Prostate gland (tissue), 2 donors: Measurements from ENCODE around the gene TMEM266. TPM values are rescaled to one million over a fixed set of nuclear protein-coding genes. Genes with fewer than 3 reads are reported as not detected.

Experiments
- DNase-seq: peaks from one replicate; pipeline ENCODE4 v3.0.0-alpha.2; 2019; ENCODE audit warnings: low spot score
- H3K27ac ChIP-seq, 2 donors: fragments of 200-600 bp; sonication (generic); 2 replicates each; pipeline ENCODE4 v1.5.1; 2017 to 2019
- H3K27me3 ChIP-seq: fragments of 200-600 bp; sonication (generic); replicated peaks from 2 replicates; pipeline ENCODE4 v1.5.1; 2019; ENCODE audit not compliant: insufficient read depth
- H3K36me3 ChIP-seq, 2 donors: fragments of 200-600 bp; sonication (generic); 1 replicate in 1 of 2; 2 replicates in 1 of 2; pipeline versions ENCODE4 v1.5.1 to v1.8.1; 2017 to 2019
- H3K4me1 ChIP-seq: fragments of 200-600 bp; sonication (generic); replicated peaks from 2 replicates; pipeline ENCODE4 v1.5.1; 2019
- H3K4me3 ChIP-seq, 2 donors: fragments of 200-600 bp; sonication (generic); 2 replicates each; pipeline ENCODE4 v1.5.1; 2017 to 2019
- H3K9me3 ChIP-seq: fragments of 200-600 bp; sonication (generic); 2 replicates; pipeline ENCODE4 v1.5.1; 2017
- POLR2A ChIP-seq: fragments of 450-650 bp; IDR thresholded peaks from one replicate; pipeline ENCODE4 v1.6.1; 2016; ENCODE audit warnings: antibody characterized with exemption, mild to moderate bottlenecking
- POLR2AphosphoS5 ChIP-seq: sonication (generic); formaldehyde crosslinking; IDR thresholded peaks from one replicate; pipeline ENCODE4 v1.6.1; 2017; ENCODE audit warnings: antibody characterized with exemption
- WGBS: methylation state at CpG from one replicate; pipeline ENCODE4 v1.1.5; 2018; 5-methylcytosine and 5-hydroxymethylcytosine counted together
- intact Hi-C: fragments of 100-400 bp; cut with DNase I; formaldehyde crosslinking; loops from one replicate; pipeline ENCODE4 v1.14.2; 2022
- total RNA-seq, 2 donors: library from RNA; depleted of rRNA; stranded (reverse); fragments of >200 nt; gene quantifications; one replicate each; pipeline ENCODE4 v1.1.0, GENCODE V29; 2016
- TF ChIP-seq, protein P1 (sequence below), 4 experiments: fragments of 200-600 bp in 2 of 4; fragments of 450-650 bp in 2 of 4; sonication (generic) in 2 of 4; IDR thresholded peaks; 1 replicate in 3 of 4; 2 replicates in 1 of 4; pipeline ENCODE4 v1.5.1; 2016 to 2019; ENCODE audit warnings: antibody characterized with exemption in 4 of 4, mild to moderate bottlenecking in 2 of 4, moderate library complexity in 2 of 4

TMEM266 gene
- total RNA-seq, 2 donors from 2014 or later, result 5.9 to 6.0 TPM

DNA sequence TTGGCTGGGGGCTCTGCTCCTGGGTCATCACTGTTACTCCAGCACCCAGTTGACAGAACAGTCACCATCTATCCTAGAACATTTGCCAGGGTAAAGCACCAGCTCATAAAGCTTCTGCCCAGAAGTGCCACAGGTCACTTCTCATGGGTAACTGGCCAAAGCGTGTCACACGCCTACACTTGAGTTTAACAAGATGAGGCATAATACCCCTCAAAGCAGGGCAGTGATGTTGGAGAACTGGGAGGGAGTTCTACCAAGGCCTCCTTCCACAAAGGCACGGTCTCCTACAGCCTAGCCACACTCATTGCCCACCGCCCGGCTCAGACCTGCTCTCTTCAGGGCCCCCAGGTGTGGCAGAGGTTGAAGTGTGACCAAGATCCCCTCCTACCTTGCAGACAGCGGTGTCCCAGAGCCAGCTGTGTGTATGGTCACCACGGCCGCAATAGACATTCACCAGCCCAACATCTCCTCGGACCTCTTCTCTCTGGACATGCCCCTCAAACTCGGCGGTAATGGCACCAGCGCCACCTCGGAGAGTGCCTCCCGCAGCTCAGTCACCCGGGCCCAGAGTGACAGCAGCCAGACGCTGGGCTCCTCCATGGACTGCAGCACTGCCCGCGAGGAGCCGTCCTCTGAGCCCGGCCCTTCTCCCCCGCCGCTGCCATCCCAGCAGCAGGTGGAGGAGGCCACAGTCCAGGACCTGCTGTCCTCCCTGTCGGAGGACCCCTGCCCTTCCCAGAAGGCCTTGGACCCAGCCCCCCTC is 143.7 kb downstream of the TMEM266 start:
- no peak for DNase-seq
- intact Hi-C loops, result no loop called here
- WGBS, result 94% methylated on average over 23 of the region's 23 CpGs

DNA sequence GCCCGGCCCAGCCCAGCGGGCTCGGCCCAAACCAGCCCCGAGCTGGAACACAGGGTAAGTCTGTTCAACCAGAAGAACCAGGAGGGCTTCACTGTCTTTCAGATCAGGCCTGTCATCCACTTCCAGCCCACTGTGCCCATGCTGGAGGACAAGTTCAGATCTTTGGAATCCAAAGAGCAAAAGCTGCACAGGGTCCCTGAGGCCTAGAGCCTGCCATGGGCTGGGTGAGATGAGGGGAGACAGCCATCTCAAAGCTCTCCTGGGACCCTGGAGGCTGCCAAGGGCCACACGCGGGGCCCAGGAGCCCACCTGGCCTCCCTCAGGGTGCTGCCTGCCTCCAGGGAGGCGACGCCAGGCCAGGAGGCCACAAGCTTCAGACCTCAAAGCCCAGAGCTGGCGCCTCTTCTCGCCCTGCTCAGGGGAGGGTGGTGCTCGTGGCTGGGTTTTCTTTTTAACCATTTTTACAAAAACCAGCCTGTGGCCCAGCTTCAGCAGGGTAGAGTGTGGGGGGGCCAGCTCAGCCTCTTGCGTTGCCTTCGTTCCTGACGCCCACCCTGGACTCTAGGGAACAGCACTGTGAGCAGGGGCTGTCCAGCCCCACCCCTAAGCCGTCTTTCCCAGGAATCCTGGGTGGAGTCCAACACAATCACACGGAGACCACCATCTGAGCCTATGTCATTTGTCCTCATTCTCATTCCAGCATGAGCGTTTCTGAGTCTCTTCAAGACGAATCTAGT is 144.5 kb downstream of the TMEM266 start:
- intact Hi-C loops, result no loop called here
- Histone ChIP-seq H3K4me3 (no peak overlapping the region), H3K36me3 (no peaks in the 10 kb centered on the region), H3K4me1 (no peaks in the 10 kb centered on the region), H3K27ac (no peak overlapping the region), H3K27me3 (no peaks in the 10 kb centered on the region), H3K9me3 (no peaks in the 10 kb centered on the region)
- no peak for DNase-seq
- TF ChIP-seq POLR2A, result no peak
- no peak for TF ChIP-seq POLR2AphosphoS5
- TF ChIP-seq, protein P1, sequence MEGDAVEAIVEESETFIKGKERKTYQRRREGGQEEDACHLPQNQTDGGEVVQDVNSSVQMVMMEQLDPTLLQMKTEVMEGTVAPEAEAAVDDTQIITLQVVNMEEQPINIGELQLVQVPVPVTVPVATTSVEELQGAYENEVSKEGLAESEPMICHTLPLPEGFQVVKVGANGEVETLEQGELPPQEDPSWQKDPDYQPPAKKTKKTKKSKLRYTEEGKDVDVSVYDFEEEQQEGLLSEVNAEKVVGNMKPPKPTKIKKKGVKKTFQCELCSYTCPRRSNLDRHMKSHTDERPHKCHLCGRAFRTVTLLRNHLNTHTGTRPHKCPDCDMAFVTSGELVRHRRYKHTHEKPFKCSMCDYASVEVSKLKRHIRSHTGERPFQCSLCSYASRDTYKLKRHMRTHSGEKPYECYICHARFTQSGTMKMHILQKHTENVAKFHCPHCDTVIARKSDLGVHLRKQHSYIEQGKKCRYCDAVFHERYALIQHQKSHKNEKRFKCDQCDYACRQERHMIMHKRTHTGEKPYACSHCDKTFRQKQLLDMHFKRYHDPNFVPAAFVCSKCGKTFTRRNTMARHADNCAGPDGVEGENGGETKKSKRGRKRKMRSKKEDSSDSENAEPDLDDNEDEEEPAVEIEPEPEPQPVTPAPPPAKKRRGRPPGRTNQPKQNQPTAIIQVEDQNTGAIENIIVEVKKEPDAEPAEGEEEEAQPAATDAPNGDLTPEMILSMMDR (IDR thresholded peaks at IDR 0.05), result no peak
- 89% methylated on average over 17 of the region's 18 CpGs for WGBS

More for the DNA sequence above, 143.7 kb downstream of the TMEM266 start:
- H3K27me3 ChIP-seq, result no peaks in the 10 kb centered on the region
- no peak for TF ChIP-seq POLR2AphosphoS5
- TF ChIP-seq, protein P1 (IDR thresholded peaks at IDR 0.05), result no peak
- no peak for TF ChIP-seq POLR2A
- no peak overlapping the region for H3K27ac ChIP-seq
- H3K4me3 ChIP-seq, result no peak overlapping the region
- H3K9me3 ChIP-seq, result no peaks in the 10 kb centered on the region
- H3K36me3 ChIP-seq, result no peaks in the 10 kb centered on the region
- H3K4me1 ChIP-seq, result no peaks in the 10 kb centered on the region

DNA sequence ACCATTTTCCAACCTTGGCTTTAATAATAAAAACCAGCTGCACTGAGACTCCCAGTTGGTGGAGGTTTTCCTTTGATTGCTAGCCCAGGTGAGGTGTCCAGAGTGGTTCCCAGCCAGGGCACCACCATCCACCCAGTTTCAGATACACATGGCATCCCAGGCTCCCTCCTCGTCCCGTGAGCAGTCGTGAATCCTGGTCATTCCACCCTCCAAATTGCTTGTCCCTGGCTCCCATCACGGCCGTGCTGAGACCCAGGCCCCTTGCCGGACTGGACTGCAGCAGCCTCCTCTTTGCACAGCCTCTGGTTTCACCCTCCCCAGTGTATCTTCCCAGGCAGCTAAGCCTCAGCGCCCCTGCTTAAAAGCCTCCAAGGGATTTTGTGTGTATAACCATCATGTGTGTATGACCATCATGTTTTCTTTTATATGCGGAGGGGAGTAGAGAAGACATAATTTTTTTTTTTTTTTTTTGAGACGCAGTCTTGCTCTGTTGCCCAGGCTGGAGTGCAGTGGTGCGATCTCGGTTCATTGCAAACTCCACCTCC is 145.2 kb downstream of the TMEM266 start:
- H3K9me3 ChIP-seq, result no peaks in the 10 kb centered on the region

DNA sequence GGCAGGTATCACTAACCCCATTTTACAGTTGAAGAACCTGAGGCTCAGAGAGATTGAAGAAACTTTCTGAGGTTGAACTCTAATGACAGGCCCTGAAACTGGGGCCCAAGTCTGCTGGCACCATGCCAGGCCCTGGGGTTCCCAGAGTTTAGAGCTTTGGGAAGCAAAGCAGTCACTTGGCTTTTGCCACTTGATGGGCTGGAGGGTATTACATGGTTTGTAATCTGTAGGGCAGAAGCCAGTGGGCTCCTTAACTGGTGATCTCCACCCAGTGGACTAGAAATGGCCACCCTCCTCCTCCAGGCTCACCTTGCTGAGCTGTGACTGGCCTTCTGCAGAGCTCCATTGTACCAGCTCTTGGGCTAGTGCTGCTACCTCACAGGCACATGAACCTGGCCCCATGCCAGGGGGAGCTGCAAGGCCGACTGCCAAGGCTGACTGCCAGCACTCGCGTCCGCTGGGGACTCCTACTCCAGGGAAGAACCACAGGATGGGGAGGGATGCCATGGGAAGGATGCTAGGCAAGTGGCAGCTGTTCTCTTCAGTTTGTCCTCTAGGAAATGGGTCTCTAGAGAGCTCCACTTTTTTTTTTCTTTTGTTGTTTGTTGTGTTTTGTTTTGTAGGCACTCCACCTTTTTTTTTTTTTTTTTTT is 146.7 kb downstream of the TMEM266 start:
- WGBS, result 5% methylated on average over 4 of the region's 4 CpGs
- Histone ChIP-seq H3K9me3 (no peaks in the 10 kb centered on the region), H3K27ac (no peak overlapping the region), H3K27me3 (no peaks in the 10 kb centered on the region), H3K4me3 (no peak overlapping the region), H3K36me3 (no peaks in the 10 kb centered on the region), H3K4me1 (no peaks in the 10 kb centered on the region)
- intact Hi-C loops, result no loop called here
- DNase-seq, result peak; percentile 86
- peak; percentile 28 for TF ChIP-seq POLR2AphosphoS5
- TF ChIP-seq, protein P1 (IDR thresholded peaks at IDR 0.05), result no peak

More for the DNA sequence above, 145.2 kb downstream of the TMEM266 start:
- Histone ChIP-seq H3K4me3 (no peak overlapping the region), H3K4me1 (no peaks in the 10 kb centered on the region), H3K27ac (no peak overlapping the region), H3K36me3 (no peaks in the 10 kb centered on the region), H3K27me3 (no peaks in the 10 kb centered on the region)
- TF ChIP-seq, protein P1 (IDR thresholded peaks at IDR 0.05), result no peak
- no peak for TF ChIP-seq POLR2A
- TF ChIP-seq POLR2AphosphoS5, result no peak
- intact Hi-C loops, result no loop called here
- no peak for DNase-seq
- 93% methylated on average over 11 of the region's 11 CpGs for WGBS
